Fibroblast of skin of scalp (primary cell): ENCODE results near the gene C1D.
"Not testable (repeated sequence)": the region's sequence is repeated elsewhere in the genome, so short reads cannot be mapped to it uniquely, and the experiment has no call there.

Experiments
- DNase-seq: peaks from one replicate; pipeline ENCODE4 v3.0.0-alpha.2; 2013

Gene C1D

GRCh38 chr2:67997903-67998302 lies 64.9 kb downstream of the C1D start:
- no peak for DNase-seq

DNA sequence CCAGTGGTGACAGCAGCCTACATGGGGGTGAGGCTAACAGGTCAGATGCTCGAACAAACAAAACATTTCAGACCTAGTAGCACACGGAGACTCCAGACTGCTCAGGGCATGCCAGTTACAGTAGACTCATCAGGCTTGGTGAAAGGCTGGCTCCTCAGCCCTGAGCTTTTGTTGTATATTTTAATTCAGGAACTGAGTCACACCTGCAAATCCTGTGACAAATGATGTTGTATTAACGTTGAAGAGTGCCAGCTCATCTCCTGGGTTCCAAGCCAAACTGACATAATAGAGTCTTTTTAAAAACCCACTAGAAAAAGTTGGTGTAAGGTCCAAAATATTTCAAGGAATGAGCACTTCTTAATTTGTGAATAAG lies 65.3 kb downstream of the C1D start:
- peak; percentile 24 for DNase-seq

GRCh38 chr2:67996772-67997527 lies 65.9 kb downstream of the C1D start:
- no peak for DNase-seq

DNA sequence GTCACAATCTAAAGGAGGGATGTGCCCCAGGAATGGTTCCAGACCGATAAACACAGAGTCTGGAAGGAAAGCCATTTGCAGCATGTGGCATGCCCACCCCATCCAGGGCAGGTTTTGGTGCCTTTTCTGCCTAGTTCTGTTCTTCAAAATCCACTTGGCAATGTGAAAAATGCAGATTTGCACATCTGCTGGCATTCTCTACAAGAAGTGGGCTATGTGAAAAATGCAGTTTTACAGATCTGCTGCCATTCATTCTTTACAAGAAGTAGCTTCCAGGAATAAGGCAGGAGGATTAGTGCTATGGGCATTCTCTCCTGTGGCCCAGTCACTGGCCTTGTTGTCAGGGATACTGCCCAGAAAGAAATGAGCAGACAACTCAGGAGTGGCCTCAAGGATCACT lies 68.1 kb downstream of the C1D start:
- DNase-seq: peak; percentile 9

DNA sequence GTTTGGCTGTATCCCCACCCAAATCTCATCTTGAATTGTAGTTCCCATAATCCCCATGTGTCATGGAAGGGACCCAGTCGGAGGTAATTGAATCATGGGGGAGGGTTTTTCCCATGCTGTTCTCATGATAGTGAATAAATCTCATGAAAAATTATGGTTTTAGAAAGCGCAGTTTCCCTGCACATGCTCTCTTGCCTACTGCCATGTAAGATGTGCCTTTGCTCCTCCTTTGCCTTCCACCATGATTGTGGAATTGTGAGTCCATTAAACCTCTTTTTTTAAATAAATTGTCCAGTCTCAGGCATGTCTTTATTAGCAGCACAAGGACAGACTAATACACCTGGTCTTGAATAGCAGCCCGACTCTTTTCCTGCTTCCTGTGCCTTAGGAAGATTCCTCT lies 68.7 kb downstream of the C1D start:
- not testable (repeated sequence) for DNase-seq

GRCh38 chr2:67993329-67993728 lies 69.5 kb downstream of the C1D start:
- DNase-seq: no peak

- DNase-seq: peak; percentile 47
These were observed 71.3 kb downstream of the C1D start for GRCh38 chr2:67991456-67991855.
